ENCODE data around the gene CFAP45.
A peak's percentile ranks its signal among the peaks of the same experiment; 100 is the strongest.

The CFAP45 gene

GRCh38 chr1:159900086-159900680 lies at the start of gene CFAP45:
Gene CFAP45 (minus strand): TSS chr1:159900165. CDS start chr1:159900098, 67 bp downstream.
- DNase-seq (ENCODE audit: low read depth): no peak

- DNase-seq (ENCODE audit: low read depth): no peak
Observed at GRCh38 chr1:159949123-159949522, 49.2 kb upstream of the CFAP45 start.

GRCh38 chr1:159947942-159948341 lies 48.0 kb upstream of the CFAP45 start:
- no peak for DNase-seq (ENCODE audit: low read depth)

GRCh38 chr1:159946242-159947187 lies 46.5 kb upstream of the CFAP45 start:
- no peak for DNase-seq (ENCODE audit: low read depth)

GRCh38 chr1:159945483-159946241 lies 45.7 kb upstream of the CFAP45 start, which contains the start of gene IGSF9:
Gene IGSF9 (minus strand): TSS chr1:159945613. CDS start chr1:159943454, 2,159 bp downstream.
- peak; percentile 63 for DNase-seq (ENCODE audit: low read depth)

- no peak for DNase-seq (ENCODE audit: low read depth)
Observed at GRCh38 chr1:159944623-159945455, 44.9 kb upstream of the CFAP45 start.

GRCh38 chr1:159943908-159944622 lies 44.1 kb upstream of the CFAP45 start:
- no peak for DNase-seq (ENCODE audit: low read depth)

GRCh38 chr1:159943278-159943640 lies 43.3 kb upstream of the CFAP45 start:
- DNase-seq (ENCODE audit: low read depth): no peak

- DNase-seq (ENCODE audit: low read depth): no peak
Observed at GRCh38 chr1:159942632-159943277, 42.8 kb upstream of the CFAP45 start.

GRCh38 chr1:159941591-159942560 lies 41.9 kb upstream of the CFAP45 start:
- no peak for DNase-seq (ENCODE audit: low read depth)

- DNase-seq (ENCODE audit: low read depth): no peak
Observed at GRCh38 chr1:159941141-159941540, 41.2 kb upstream of the CFAP45 start.

GRCh38 chr1:159940006-159940620 lies 40.1 kb upstream of the CFAP45 start:
- DNase-seq (ENCODE audit: low read depth): no peak

GRCh38 chr1:159939678-159940002 lies 39.7 kb upstream of the CFAP45 start:
- no peak for DNase-seq (ENCODE audit: low read depth)

GRCh38 chr1:159938905-159939677 lies 39.1 kb upstream of the CFAP45 start:
- DNase-seq (ENCODE audit: low read depth): no peak

GRCh38 chr1:159938211-159938852 lies 38.4 kb upstream of the CFAP45 start:
- DNase-seq (ENCODE audit: low read depth): no peak

- no peak for DNase-seq (ENCODE audit: low read depth)
Observed at GRCh38 chr1:159937054-159937750, 37.2 kb upstream of the CFAP45 start.

All from activated T-helper 1 cell treated with Interleukin-2 at 50 U/mL for 16 hours (primary cell).